Peyer's patch (tissue), 4 donors: ENCODE measurements around the gene TSPAN9.

Experiments
- POLR2A ChIP-seq, 2 donors: fragments of 450-650 bp; IDR thresholded peaks; one replicate each; pipeline ENCODE4 v1.5.1; 2017; ENCODE audit warnings: antibody characterized with exemption in 2 of 2, mild to moderate bottlenecking in 2 of 2, moderate library complexity in 2 of 2
- TF ChIP-seq, protein P1 (sequence below), 6 experiments: fragments of 450-650 bp in 4 of 6; fragments of 200-600 bp in 2 of 6; sonication (generic) in 1 of 6; IDR thresholded peaks; one replicate each; pipeline ENCODE4 v1.5.1; 2017 to 2019; ENCODE audit warnings: antibody characterized with exemption in 6 of 6, mild to moderate bottlenecking in 3 of 6, moderate library complexity in 1 of 6

DNA sequence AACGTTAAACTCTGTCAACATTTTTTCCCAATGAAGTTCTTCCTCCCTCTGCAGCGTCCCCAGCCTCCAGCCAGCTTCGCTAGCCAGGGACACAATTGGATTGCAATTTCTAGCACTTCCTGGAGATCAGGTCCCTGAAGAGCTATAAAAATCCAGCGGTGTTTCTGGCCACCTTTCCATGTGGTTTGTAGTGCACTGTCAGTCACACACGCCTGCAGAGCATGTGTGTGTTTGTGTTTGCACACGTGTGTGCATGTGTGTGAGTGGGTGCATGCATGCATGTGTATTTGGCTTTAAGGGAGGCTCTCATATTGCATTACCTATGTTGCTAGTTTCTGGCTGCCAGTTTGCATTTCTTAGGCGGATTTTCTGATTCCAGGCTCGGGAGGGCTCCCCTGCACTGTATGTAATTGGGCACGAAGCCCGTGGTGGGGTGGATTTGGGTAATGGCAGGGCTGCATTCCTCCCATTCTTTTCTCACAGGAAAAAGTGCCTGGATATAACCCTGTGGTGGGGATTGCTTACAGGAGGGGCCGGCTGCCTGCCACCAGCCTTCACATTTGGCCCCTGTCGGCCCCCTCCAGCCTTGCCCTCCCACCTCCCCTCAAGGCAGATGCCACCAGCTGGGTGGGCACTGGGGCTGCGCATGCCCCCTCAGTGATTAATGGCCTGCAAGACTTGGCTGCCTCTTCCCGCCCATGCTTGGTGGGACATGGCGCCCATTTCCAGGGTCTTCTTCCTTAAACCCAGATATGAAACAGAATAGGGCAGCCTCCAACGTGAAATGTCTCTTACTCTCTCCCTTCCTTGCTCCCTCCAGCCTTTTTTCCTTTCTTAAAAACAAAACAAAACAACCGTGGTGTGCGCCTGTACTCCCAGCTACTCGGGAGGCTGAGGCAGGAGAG is 74.0 kb downstream of the TSPAN9 start:
- TF ChIP-seq, protein P1, sequence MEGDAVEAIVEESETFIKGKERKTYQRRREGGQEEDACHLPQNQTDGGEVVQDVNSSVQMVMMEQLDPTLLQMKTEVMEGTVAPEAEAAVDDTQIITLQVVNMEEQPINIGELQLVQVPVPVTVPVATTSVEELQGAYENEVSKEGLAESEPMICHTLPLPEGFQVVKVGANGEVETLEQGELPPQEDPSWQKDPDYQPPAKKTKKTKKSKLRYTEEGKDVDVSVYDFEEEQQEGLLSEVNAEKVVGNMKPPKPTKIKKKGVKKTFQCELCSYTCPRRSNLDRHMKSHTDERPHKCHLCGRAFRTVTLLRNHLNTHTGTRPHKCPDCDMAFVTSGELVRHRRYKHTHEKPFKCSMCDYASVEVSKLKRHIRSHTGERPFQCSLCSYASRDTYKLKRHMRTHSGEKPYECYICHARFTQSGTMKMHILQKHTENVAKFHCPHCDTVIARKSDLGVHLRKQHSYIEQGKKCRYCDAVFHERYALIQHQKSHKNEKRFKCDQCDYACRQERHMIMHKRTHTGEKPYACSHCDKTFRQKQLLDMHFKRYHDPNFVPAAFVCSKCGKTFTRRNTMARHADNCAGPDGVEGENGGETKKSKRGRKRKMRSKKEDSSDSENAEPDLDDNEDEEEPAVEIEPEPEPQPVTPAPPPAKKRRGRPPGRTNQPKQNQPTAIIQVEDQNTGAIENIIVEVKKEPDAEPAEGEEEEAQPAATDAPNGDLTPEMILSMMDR (IDR thresholded peaks at IDR 0.05), result no peak
- no peak for TF ChIP-seq POLR2A (IDR thresholded peaks at IDR 0.05)
